Tibial nerve (tissue), 4 donors: ENCODE data around the gene KCNK6.

Source experiments
- CTCF ChIP-seq, 5 experiments: fragments of 200-600 bp in 3 of 5; fragments of 450-650 bp in 2 of 5; sonication (generic) in 3 of 5; IDR thresholded peaks; one replicate each; pipeline ENCODE4 v1.5.1; 2016 to 2019; ENCODE audit warnings: antibody characterized with exemption in 5 of 5, mild to moderate bottlenecking in 3 of 5, moderate library complexity in 2 of 5
- EP300 ChIP-seq, 2 donors: sonication (generic); formaldehyde crosslinking; IDR thresholded peaks; one replicate each; pipeline ENCODE4 v1.6.1; 2017; ENCODE audit warnings: antibody characterized with exemption in 2 of 2, mild to moderate bottlenecking in 1 of 2
- POLR2A ChIP-seq, 2 donors: fragments of 450-650 bp; IDR thresholded peaks; one replicate each; pipeline ENCODE4 v1.6.1; 2017; ENCODE audit warnings: antibody characterized with exemption in 2 of 2, mild to moderate bottlenecking in 2 of 2, moderate library complexity in 2 of 2

- no peak for TF ChIP-seq CTCF (IDR thresholded peaks at IDR 0.05)
- TF ChIP-seq POLR2A (IDR thresholded peaks at IDR 0.05) = no peak
- no peak for TF ChIP-seq EP300 (IDR thresholded peaks at IDR 0.05)
These were observed 36.4 kb upstream of the KCNK6 start for GRCh38 chr19:38283271-38283670.
